Motor neuron (in vitro differentiated cells): ENCODE results near the gene RUNX1. TPM values are rescaled to one million over a fixed set of nuclear protein-coding genes. Genes with fewer than 3 reads are reported as not detected.
A peak's percentile ranks its signal among the peaks of the same experiment; 100 is the strongest.

Source experiments
- ATAC-seq, 8 experiments: fragments of 200-7000 bp; cut with Tn5 transposase; replicated peaks in 6 of 8; 2 replicates each; pipeline ENCODE4 v1.8.0; 2021; ENCODE audit warnings: mild to moderate bottlenecking in 8 of 8, moderate library complexity in 8 of 8
- H3K27ac ChIP-seq, 2 donors: fragments of 250-450 bp; sonication (Bioruptor Pico); 2 replicates each; pipeline ENCODE4 v1.9.0; 2021; ENCODE audit warnings: antibody characterized with exemption in 2 of 2, mild to moderate bottlenecking in 2 of 2, moderate library complexity in 1 of 2
- H3K4me1 ChIP-seq, 2 donors: fragments of 250-450 bp; sonication (Bioruptor Pico); replicated peaks in 1 of 2; 2 replicates each; pipeline ENCODE4 v1.6.1; 2021; ENCODE audit warnings: antibody characterized with exemption in 2 of 2, mild to moderate bottlenecking in 2 of 2, moderate library complexity in 1 of 2
- H3K4me3 ChIP-seq, 5 donors: fragments of 250-450 bp; sonication (Bioruptor Pico); 2 replicates each; pipeline ENCODE4 v1.9.0; 2021; ENCODE audit warnings: antibody characterized with exemption in 5 of 5, mild to moderate bottlenecking in 5 of 5, moderate library complexity in 4 of 5
- WGBS, 10 experiments: fragments of 450-650 bp; shearing (Covaris generic); methylation state at CpG; one replicate each; pipeline ENCODE4 v1.0.0; 2022; 5-methylcytosine and 5-hydroxymethylcytosine counted together
- in situ Hi-C, 9 experiments: fragments of 400-800 bp; cut with MboI; loops; one replicate each; pipeline ENCODE4 v1.15.0; 2021; ENCODE audit warnings: low sequenced_read_pairs in 9 of 9, low pct_unique_long_range_greater_than_20kb in 2 of 9; ENCODE audit not compliant: unreplicated experiment in 9 of 9
- total RNA-seq, 8 experiments: library from RNA; unstranded; fragments of 300-600 nt; gene quantifications; 2 replicates each; pipeline versions ENCODE4 v1.2.3 to v1.2.4, GENCODE V29; 2022

Gene RUNX1
- total RNA-seq, 8 experiments from 2014 or later = 0.05 to 49.0 (median 3.6) TPM

- no peak overlapping the region for H3K4me3 ChIP-seq
- in situ Hi-C loops = no loop called here
- peaks cover 0 to 3% of the 10 kb centered on the region in 2 donors for H3K4me1 ChIP-seq
- H3K27ac ChIP-seq = no peak overlapping the region
- 74 to 100% (median 85%) methylated on average over 1 to 6 of the region's 8 CpGs; no CpG with 5 or more reads in 5 of the 10 experiments for WGBS, 10 experiments
- peak in 1 of 8 experiments; percentile 3 for ATAC-seq
These were observed 203.3 kb downstream of the RUNX1 start for GRCh38 chr21:34845521-34846451.

DNA sequence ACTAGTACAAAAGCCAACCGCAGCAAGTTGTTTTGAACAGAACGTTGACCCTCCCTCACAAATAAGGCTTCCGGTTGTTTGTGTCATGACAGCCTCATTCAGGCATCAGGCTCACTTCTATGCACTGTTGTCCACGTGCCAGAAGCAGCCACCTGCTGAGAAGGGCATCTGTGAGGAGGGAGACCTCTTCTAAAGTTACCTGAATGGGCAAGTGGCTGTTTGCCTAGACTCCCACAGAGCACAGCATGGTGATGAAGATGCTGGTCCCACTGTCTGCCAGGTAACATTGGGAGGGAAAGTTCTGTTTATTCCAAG is 204.2 kb downstream of the RUNX1 start:
- in situ Hi-C loops = no loop called here
- Histone ChIP-seq H3K27ac (no peak overlapping the region), H3K4me1 (peaks cover 0 to 3% of the 10 kb centered on the region in 2 donors), H3K4me3 (no peak overlapping the region)
- WGBS, 10 experiments = 0 to 67% methylated on average over 1 of the region's 4 CpGs; no CpG with 5 or more reads in 8 of the 10 experiments
- no peak for ATAC-seq

- H3K4me3 ChIP-seq = no peak overlapping the region
- H3K4me1 ChIP-seq = peaks cover 0 to 3% of the 10 kb centered on the region in 2 donors
- ATAC-seq = peak in 4 of 8 experiments; percentile 15 to 33 (median 19)
- no peak overlapping the region for H3K27ac ChIP-seq
- 79 to 100% (median 94%) methylated on average over 1 to 9 of the region's 12 CpGs; no CpG with 5 or more reads in 2 of the 10 experiments for WGBS, 10 experiments
- in situ Hi-C loops = no loop called here
These were observed 204.8 kb downstream of the RUNX1 start for GRCh38 chr21:34844013-34844923.

DNA sequence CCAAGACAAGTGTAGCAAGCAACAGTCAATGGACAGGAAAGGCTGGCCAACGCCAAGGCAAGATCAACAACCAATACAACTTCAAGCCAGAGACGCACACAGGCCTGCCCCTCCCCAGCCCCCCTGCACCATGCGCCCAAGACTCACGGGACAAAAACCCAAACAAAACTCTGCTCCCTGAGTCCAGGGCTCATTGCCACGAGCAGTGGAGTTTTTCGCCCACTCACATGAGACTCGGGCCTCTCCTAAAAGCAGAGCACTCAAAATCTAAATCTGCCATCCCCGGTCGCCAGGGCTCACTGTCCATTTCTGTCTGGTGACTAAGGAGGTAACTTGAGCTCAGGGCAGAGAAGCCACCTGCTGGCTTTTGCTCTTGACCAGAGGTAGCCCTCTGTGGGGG is 205.5 kb downstream of the RUNX1 start:
- WGBS, 10 experiments = 30 to 85% (median 74%) methylated on average over 4 to 7 of the region's 9 CpGs; no CpG with 5 or more reads in 7 of the 10 experiments
- H3K27ac ChIP-seq = no peak overlapping the region
- no peak overlapping the region for H3K4me3 ChIP-seq
- ATAC-seq = no peak
- H3K4me1 ChIP-seq = peaks cover 0 to 3% of the 10 kb centered on the region in 2 donors
- in situ Hi-C loops = no loop called here

GRCh38 chr21:34841154-34841553 is 207.9 kb downstream of the RUNX1 start:
- Histone ChIP-seq H3K4me1 (peaks cover 0 to 3% of the 10 kb centered on the region in 2 donors), H3K4me3 (no peak overlapping the region), H3K27ac (no peak overlapping the region)
- in situ Hi-C loops = no loop called here
- WGBS, 10 experiments = 100% methylated on average over 1 to 2 of the region's 4 CpGs; no CpG with 5 or more reads in 5 of the 10 experiments
- ATAC-seq = no peak

- in situ Hi-C loops = no loop called here
- no peak overlapping the region for H3K4me3 ChIP-seq
- ATAC-seq = no peak
- no peak overlapping the region for H3K27ac ChIP-seq
- peaks cover 0 to under 1% of the 10 kb centered on the region in 2 donors for H3K4me1 ChIP-seq
- 83 to 100% (median 86%) methylated on average over 1 to 3 of the region's 4 CpGs; no CpG with 5 or more reads in 5 of the 10 experiments for WGBS, 10 experiments
These were observed 208.4 kb downstream of the RUNX1 start for GRCh38 chr21:34840693-34841092.

- in situ Hi-C loops = no loop called here
- WGBS, 10 experiments = 74 to 100% (median 90%) methylated on average over 1 to 11 of the region's 14 CpGs; no CpG with 5 or more reads in 1 of the 10 experiments
- no peak overlapping the region for H3K27ac ChIP-seq
- H3K4me1 ChIP-seq = no peaks in the 10 kb centered on the region
- no peak overlapping the region for H3K4me3 ChIP-seq
- ATAC-seq = no peak
These were observed 209.9 kb downstream of the RUNX1 start for GRCh38 chr21:34838956-34839820.

GRCh38 chr21:34836933-34837505 is 212.1 kb downstream of the RUNX1 start:
- ATAC-seq = peak in 2 of 8 experiments; percentile 17
- Histone ChIP-seq H3K4me3 (no peak overlapping the region), H3K27ac (no peak overlapping the region), H3K4me1 (no peaks in the 10 kb centered on the region)
- WGBS, 10 experiments = 0 to 100% (median 45%) methylated on average over 1 to 4 of the region's 4 CpGs; no CpG with 5 or more reads in 3 of the 10 experiments
- in situ Hi-C loops = no loop called here

DNA sequence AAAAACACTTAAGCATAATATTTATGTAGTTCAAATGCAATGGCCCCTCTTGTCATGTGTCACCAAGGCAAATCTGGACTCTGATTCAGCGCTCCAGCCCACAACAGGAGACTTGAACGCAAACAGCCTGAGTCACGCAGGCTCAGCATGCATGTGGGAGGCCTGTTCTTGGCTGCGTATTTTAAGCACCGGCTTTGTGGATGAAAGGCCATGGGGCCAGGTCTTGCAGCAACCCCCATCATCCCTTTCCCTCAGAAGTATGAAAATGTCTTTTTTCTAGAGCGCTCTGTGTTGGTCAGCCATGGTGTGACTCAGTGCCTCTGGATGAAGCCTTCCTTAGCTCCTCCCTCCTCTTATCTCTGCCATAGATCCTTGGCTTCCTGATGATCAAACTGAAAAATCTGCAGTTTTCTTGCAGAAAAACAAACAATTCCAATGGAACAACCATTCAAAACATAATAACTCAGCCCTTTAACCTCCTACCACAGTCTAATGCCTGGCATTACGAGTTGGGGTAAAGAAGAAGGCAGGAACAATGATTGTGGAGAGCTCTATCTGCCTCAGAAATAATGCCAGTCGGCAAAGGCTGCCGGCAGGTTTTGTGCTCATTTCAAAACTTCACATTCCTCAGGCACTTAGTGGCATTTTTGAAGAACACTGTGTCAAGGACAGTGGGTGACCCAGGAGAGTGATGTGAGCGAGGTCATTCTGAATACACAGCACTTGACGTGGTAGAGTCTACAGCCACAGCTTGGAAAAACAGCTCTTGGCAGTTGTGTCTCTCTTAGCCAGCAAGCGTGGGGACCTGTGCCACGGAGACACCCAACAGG is 212.8 kb downstream of the RUNX1 start:
- Histone ChIP-seq H3K4me1 (no peaks in the 10 kb centered on the region), H3K27ac (no peak overlapping the region), H3K4me3 (no peak overlapping the region)
- WGBS, 10 experiments = 11 to 94% (median 81%) methylated on average over 1 to 11 of the region's 13 CpGs; no CpG with 5 or more reads in 1 of the 10 experiments
- in situ Hi-C loops = no loop called here
- ATAC-seq = peak in 7 of 8 experiments; percentile 53 to 96 (median 90)

DNA sequence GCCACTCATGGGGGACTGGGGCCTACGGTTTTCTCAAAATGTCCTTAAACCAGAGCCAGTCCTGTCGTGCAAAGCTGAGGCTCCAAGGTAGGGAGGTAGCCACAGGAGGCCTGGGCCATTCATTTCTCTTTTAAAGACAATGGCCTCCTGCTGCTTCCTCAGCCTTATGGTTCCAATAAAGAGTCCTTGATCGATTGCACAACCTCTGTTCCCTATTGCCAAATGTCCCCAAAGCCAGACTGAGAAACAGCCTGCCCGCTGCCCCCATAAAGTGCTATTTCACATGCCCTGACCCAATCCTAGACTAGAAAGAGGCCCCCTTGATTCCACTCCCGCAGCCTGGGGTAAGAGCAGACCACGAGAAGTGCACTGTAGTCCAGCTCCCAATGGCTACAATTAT is 213.6 kb downstream of the RUNX1 start:
- WGBS, 10 experiments = 33 to 100% (median 66%) methylated on average over 1 to 6 of the region's 6 CpGs; no CpG with 5 or more reads in 4 of the 10 experiments
- no peaks in the 10 kb centered on the region for H3K4me1 ChIP-seq
- H3K4me3 ChIP-seq = no peak overlapping the region
- peak in 1 of 8 experiments; percentile 2 for ATAC-seq
- in situ Hi-C loops = no loop called here
- no peak overlapping the region for H3K27ac ChIP-seq

DNA sequence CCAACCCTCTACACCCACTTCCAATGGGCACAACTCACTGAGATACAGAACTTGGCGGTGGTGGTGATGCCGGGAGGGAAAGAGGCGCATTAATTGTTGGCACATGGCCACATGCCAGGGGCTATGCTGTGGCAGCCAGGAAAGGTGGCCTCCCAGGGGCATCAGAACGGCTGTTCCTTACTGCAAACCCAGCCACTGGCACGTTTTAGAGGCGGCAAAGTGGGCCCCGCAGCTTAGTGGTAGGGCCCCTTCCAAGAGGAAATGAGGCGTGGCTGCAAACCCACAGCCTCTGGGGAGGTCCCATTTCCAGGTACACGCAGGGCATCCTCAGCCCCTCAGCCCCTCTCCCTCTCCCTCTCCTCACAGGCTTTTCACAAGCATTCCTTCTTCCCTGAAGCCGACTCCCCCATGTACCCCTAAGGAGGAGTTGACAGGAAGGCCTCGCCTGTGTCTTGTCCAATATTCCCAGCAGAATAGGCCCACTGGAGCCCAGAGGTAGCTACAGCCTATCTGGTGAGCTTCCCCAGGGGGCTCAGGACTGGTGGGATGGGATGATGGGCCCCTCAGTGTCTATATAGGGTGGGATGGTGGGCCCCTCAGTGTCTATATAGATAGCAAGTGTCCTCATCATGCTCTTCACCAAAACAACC is 214.1 kb downstream of the RUNX1 start:
- in situ Hi-C loops = no loop called here
- no peaks in the 10 kb centered on the region for H3K4me1 ChIP-seq
- no peak overlapping the region for H3K27ac ChIP-seq
- WGBS, 10 experiments = 50% methylated on average over 2 of the region's 11 CpGs; no CpG with 5 or more reads in 9 of the 10 experiments
- no peak overlapping the region for H3K4me3 ChIP-seq
- ATAC-seq = no peak
